ENCODE data around the gene GIGYF2.

Gene GIGYF2

GRCh38 chr2:232871835-232872736 lies 175.0 kb downstream of the GIGYF2 start:
- peak; percentile 19 to 57 for DNase-seq
- H3K27me3 ChIP-seq, result peaks cover 0 to 29% of the 10 kb centered on the region in 2 donors
- H3K4me1 ChIP-seq, result peaks cover 0 to 27% (median 15%) of the 10 kb centered on the region in 4 donors
- H3K9me3 ChIP-seq, result no peaks in the 10 kb centered on the region
- no peak overlapping the region for H3K27ac ChIP-seq
- no peak for TF ChIP-seq CTCF (IDR thresholded peaks at IDR 0.05)
- intact Hi-C loops (cut with DNase I; ENCODE audit: low total_unique reads), result no loop called here
- no peak overlapping the region for H3K4me3 ChIP-seq
- no peaks in the 10 kb centered on the region for H3K36me3 ChIP-seq

GRCh38 chr2:232872826-232873225 lies 175.7 kb downstream of the GIGYF2 start:
- Histone ChIP-seq H3K36me3 (no peaks in the 10 kb centered on the region), H3K4me1 (peaks cover 0 to 29% (median 15%) of the 10 kb centered on the region in 4 donors), H3K27me3 (peaks cover 0 to 32% of the 10 kb centered on the region in 2 donors), H3K9me3 (no peaks in the 10 kb centered on the region), H3K4me3 (no peak overlapping the region), H3K27ac (no peak overlapping the region)
- intact Hi-C loops (cut with DNase I; ENCODE audit: low total_unique reads), result no loop called here
- TF ChIP-seq CTCF (IDR thresholded peaks at IDR 0.05), result no peak
- DNase-seq, result peak in 1 of 2 donors; percentile 35

- no peak overlapping the region for H3K27ac ChIP-seq
- peak in 1 of 2 donors; percentile 57 for DNase-seq
Measured at GRCh38 chr2:232873292-232873908, 176.3 kb downstream of the GIGYF2 start.

GRCh38 chr2:232873909-232874641 lies 176.9 kb downstream of the GIGYF2 start:
- intact Hi-C loops (cut with DNase I; ENCODE audit: low total_unique reads), result no loop called here

More at GRCh38 chr2:232873292-232873908, 176.3 kb downstream of the GIGYF2 start:
- no peak overlapping the region for H3K4me3 ChIP-seq
- peaks cover 0 to 29% (median 15%) of the 10 kb centered on the region in 4 donors for H3K4me1 ChIP-seq
- intact Hi-C loops (cut with DNase I; ENCODE audit: low total_unique reads), result no loop called here
- TF ChIP-seq CTCF (IDR thresholded peaks at IDR 0.05), result no peak
- H3K9me3 ChIP-seq, result no peaks in the 10 kb centered on the region
- peaks cover 0 to 32% of the 10 kb centered on the region in 2 donors for H3K27me3 ChIP-seq
- H3K36me3 ChIP-seq, result no peaks in the 10 kb centered on the region

More at GRCh38 chr2:232873909-232874641, 176.9 kb downstream of the GIGYF2 start:
- Histone ChIP-seq H3K4me3 (no peak overlapping the region), H3K36me3 (no peaks in the 10 kb centered on the region), H3K4me1 (peaks cover 0 to 29% (median 15%) of the 10 kb centered on the region in 4 donors), H3K27me3 (peaks cover 0 to 32% of the 10 kb centered on the region in 2 donors), H3K9me3 (no peaks in the 10 kb centered on the region), H3K27ac (no peak overlapping the region)
- no peak for TF ChIP-seq CTCF (IDR thresholded peaks at IDR 0.05)
- DNase-seq, result no peak
